Measurements from ENCODE around the gene NAA16.

NAA16 gene

GRCh38 chr13:41384749-41385503 lies 73.9 kb downstream of the NAA16 start:
- no peak for DNase-seq (ENCODE audit: low read depth, low spot score)
- no peak overlapping the region for H3K27ac ChIP-seq
- H3K4me3 ChIP-seq, result no peak overlapping the region
- no peak for TF ChIP-seq FOXP2 (optimal IDR thresholded peaks at IDR 0.05; ENCODE audit: control extremely low read depth, extremely low read length, insufficient read depth)
- TF ChIP-seq EZH2 (IDR thresholded peaks at IDR 0.05), result no peak
- TF ChIP-seq POLR2AphosphoS5 (IDR thresholded peaks at IDR 0.05; ENCODE audit: borderline replicate concordance, low read depth, low read length), result no peak
- no peaks in the 10 kb centered on the region for H3K9me3 ChIP-seq (ENCODE audit: low read depth, low read length)
- H3K9ac ChIP-seq (ENCODE audit: insufficient read length), result no peak overlapping the region
- H3K36me3 ChIP-seq (ENCODE audit: insufficient read depth, low read length), result no peaks in the 10 kb centered on the region

DNA sequence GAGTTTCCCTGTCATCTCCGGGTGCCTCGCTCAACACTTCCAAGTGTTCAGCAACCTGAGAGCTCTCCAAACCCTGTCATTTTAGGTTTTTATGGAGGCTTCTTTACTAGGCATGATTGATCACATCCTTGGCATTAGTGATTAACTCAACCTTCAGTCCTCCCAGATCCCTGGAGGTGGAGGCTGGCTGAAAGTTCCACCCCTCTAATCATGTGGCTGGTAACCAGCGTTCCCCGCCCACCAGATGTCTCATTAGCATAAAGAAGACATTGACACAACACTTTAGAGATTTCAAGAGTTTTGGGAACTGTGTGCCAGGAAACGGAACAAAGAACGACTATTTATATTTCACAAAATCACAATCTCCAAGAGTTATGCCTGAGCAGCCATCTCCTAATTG lies 75.1 kb downstream of the NAA16 start:
- no peak for DNase-seq (ENCODE audit: low read depth, low spot score)
- Histone ChIP-seq H3K4me3 (0 out of 2 replicates have a peak overlapping the region, but pooled peaks have one; percentile 13), H3K9me3 (ENCODE audit: low read depth, low read length) (no peaks in the 10 kb centered on the region), H3K36me3 (ENCODE audit: insufficient read depth, low read length) (no peaks in the 10 kb centered on the region), H3K9ac (ENCODE audit: insufficient read length) (no peak overlapping the region), H3K27ac (no peak overlapping the region)
- TF ChIP-seq POLR2AphosphoS5 (IDR thresholded peaks at IDR 0.05; ENCODE audit: borderline replicate concordance, low read depth, low read length) (no peak), EZH2 (IDR thresholded peaks at IDR 0.05) (no peak), FOXP2 (optimal IDR thresholded peaks at IDR 0.05; ENCODE audit: control extremely low read depth, extremely low read length, insufficient read depth) (no peak)

DNA sequence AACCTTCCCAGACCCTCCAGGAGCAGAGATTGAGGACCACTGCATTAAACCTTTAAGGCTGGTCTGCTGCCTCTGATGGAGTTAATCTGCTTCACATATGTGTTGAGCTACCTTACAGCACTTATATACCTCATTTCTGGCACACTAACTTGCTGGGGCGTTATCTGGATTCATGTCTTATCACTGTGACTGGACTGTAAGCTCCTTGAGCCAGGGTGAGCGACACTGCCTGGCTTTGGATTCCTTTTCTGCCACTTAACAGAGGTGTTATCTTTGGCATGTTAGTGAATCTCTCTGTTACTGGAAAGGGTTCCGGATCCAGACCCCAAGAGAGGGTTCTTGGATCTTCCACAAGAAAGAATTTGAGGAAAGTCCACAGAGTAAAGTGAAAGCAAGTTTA lies 76.5 kb downstream of the NAA16 start:
- H3K27ac ChIP-seq, result no peak overlapping the region
- H3K36me3 ChIP-seq (ENCODE audit: insufficient read depth, low read length), result no peaks in the 10 kb centered on the region
- no peaks in the 10 kb centered on the region for H3K9me3 ChIP-seq (ENCODE audit: low read depth, low read length)
- no peak for DNase-seq (ENCODE audit: low read depth, low spot score)
- H3K4me3 ChIP-seq, result no peak overlapping the region
- no peak for TF ChIP-seq FOXP2 (optimal IDR thresholded peaks at IDR 0.05; ENCODE audit: control extremely low read depth, extremely low read length, insufficient read depth)
- TF ChIP-seq POLR2AphosphoS5 (IDR thresholded peaks at IDR 0.05; ENCODE audit: borderline replicate concordance, low read depth, low read length), result no peak
- TF ChIP-seq EZH2 (IDR thresholded peaks at IDR 0.05), result no peak
- H3K9ac ChIP-seq (ENCODE audit: insufficient read length), result no peak overlapping the region

- Histone ChIP-seq H3K4me3 (no peak overlapping the region), H3K9ac (ENCODE audit: insufficient read length) (no peak overlapping the region), H3K36me3 (ENCODE audit: insufficient read depth, low read length) (no peaks in the 10 kb centered on the region), H3K9me3 (ENCODE audit: low read depth, low read length) (no peaks in the 10 kb centered on the region), H3K27ac (no peak overlapping the region)
- no peak for DNase-seq (ENCODE audit: low read depth, low spot score)
- no peak for TF ChIP-seq POLR2AphosphoS5 (IDR thresholded peaks at IDR 0.05; ENCODE audit: borderline replicate concordance, low read depth, low read length)
- TF ChIP-seq EZH2 (IDR thresholded peaks at IDR 0.05), result no peak
- no peak for TF ChIP-seq FOXP2 (optimal IDR thresholded peaks at IDR 0.05; ENCODE audit: control extremely low read depth, extremely low read length, insufficient read depth)
These were observed 77.2 kb downstream of the NAA16 start for GRCh38 chr13:41388143-41388881.

GRCh38 chr13:41389580-41389979 lies 78.5 kb downstream of the NAA16 start:
- H3K27ac ChIP-seq, result no peak overlapping the region
- no peak for DNase-seq (ENCODE audit: low read depth, low spot score)
- H3K9ac ChIP-seq (ENCODE audit: insufficient read length), result no peak overlapping the region
- no peak overlapping the region for H3K4me3 ChIP-seq
- H3K9me3 ChIP-seq (ENCODE audit: low read depth, low read length), result no peaks in the 10 kb centered on the region
- no peaks in the 10 kb centered on the region for H3K36me3 ChIP-seq (ENCODE audit: insufficient read depth, low read length)
- TF ChIP-seq POLR2AphosphoS5 (IDR thresholded peaks at IDR 0.05; ENCODE audit: borderline replicate concordance, low read depth, low read length), result no peak
- TF ChIP-seq EZH2 (IDR thresholded peaks at IDR 0.05), result no peak
- no peak for TF ChIP-seq FOXP2 (optimal IDR thresholded peaks at IDR 0.05; ENCODE audit: control extremely low read depth, extremely low read length, insufficient read depth)

DNA sequence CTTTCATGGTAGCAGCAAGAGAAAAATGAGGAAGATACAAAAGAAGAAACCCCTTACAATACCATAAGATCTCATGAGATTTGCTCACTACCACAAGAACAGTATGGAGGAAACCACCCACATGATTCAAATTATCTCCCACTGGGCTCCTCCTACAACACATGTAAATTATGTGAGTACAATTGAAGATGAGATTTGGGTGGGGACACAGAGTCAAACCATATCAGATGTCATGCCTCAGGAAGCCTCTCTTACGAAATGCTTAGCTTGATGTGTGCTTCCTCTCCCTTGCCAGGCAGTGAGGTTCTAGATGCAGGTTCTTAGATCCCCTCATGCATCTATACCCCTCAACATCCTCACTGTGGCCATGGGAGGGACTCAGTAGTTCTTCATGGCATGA lies 83.1 kb downstream of the NAA16 start:
- H3K9me3 ChIP-seq (ENCODE audit: low read depth, low read length), result no peaks in the 10 kb centered on the region
- no peak for DNase-seq (ENCODE audit: low read depth, low spot score)
- TF ChIP-seq EZH2 (IDR thresholded peaks at IDR 0.05), result no peak
- no peak for TF ChIP-seq FOXP2 (optimal IDR thresholded peaks at IDR 0.05; ENCODE audit: control extremely low read depth, extremely low read length, insufficient read depth)
- TF ChIP-seq POLR2AphosphoS5 (IDR thresholded peaks at IDR 0.05; ENCODE audit: borderline replicate concordance, low read depth, low read length), result no peak
- no peak overlapping the region for H3K27ac ChIP-seq
- H3K4me3 ChIP-seq, result no peak overlapping the region
- H3K36me3 ChIP-seq (ENCODE audit: insufficient read depth, low read length), result no peaks in the 10 kb centered on the region
- no peak overlapping the region for H3K9ac ChIP-seq (ENCODE audit: insufficient read length)

DNA sequence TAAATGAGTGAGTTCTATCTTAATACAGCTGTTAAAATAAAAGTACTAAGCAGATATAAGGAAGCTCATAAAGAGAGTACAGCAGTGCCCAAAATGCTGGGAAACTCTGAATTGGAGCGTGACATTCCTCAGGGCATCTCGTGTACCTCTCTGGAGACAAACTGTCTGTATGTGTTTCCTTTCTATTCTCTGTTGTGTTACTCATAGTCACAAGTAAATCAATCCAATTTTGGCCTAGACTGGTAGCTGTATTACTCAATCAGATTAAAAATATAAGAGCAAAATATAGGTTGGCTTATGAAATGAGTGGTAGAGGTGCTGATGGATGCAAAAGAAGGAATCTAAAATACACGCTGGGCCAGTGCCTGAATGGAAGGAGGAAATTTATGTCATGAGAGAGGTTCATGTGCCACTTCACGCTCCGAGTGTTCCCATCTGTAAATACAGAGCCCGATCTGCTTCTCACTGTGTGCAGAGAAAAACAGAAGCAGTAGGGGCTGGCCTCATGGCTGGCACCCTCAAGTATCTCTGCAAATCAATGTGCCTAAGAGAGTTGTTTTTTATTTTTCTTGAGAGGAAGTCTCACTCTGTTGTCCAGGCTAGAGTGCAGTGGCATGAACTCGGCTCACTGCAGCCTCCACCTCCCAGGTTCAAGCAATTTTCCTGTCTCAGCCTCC lies 87.6 kb downstream of the NAA16 start:
- Histone ChIP-seq H3K36me3 (ENCODE audit: insufficient read depth, low read length) (no peaks in the 10 kb centered on the region), H3K27ac (peak overlapping the region; percentile 55; the same call in 1 of the 2 replicates), H3K4me3 (no peak overlapping the region), H3K9ac (ENCODE audit: insufficient read length) (no peak overlapping the region), H3K9me3 (ENCODE audit: low read depth, low read length) (no peaks in the 10 kb centered on the region)
- TF ChIP-seq POLR2AphosphoS5 (IDR thresholded peaks at IDR 0.05; ENCODE audit: borderline replicate concordance, low read depth, low read length), result no peak
- TF ChIP-seq EZH2 (IDR thresholded peaks at IDR 0.05), result no peak
- TF ChIP-seq FOXP2 (optimal IDR thresholded peaks at IDR 0.05; ENCODE audit: control extremely low read depth, extremely low read length, insufficient read depth), result no peak
- peak; percentile 47 for DNase-seq (ENCODE audit: low read depth, low spot score)

GRCh38 chr13:41401366-41401765 lies 90.3 kb downstream of the NAA16 start:
- DNase-seq (ENCODE audit: low read depth, low spot score), result no peak
- Histone ChIP-seq H3K9me3 (ENCODE audit: low read depth, low read length) (no peaks in the 10 kb centered on the region), H3K27ac (no peak overlapping the region), H3K36me3 (ENCODE audit: insufficient read depth, low read length) (no peaks in the 10 kb centered on the region), H3K4me3 (no peak overlapping the region), H3K9ac (ENCODE audit: insufficient read length) (no peak overlapping the region)
- TF ChIP-seq EZH2 (IDR thresholded peaks at IDR 0.05) (no peak), POLR2AphosphoS5 (IDR thresholded peaks at IDR 0.05; ENCODE audit: borderline replicate concordance, low read depth, low read length) (no peak), FOXP2 (optimal IDR thresholded peaks at IDR 0.05; ENCODE audit: control extremely low read depth, extremely low read length, insufficient read depth) (no peak)
